GM19025 (cell line): ENCODE results near the gene TEX26.
"Not testable (repeated sequence)": the region's sequence is repeated elsewhere in the genome, so short reads cannot be mapped to it uniquely, and the experiment has no call there.

Experiments used
- ATAC-seq: cut with Tn5 transposase; IDR thresholded peaks from one replicate; pipeline ENCODE4 v1.9.1; 2021; ENCODE audit warnings: mild to moderate bottlenecking, low read depth, moderate library complexity; ENCODE audit not compliant: unreplicated experiment

The TEX26 gene

GRCh38 chr13:30918662-30919405 lies 13.6 kb upstream of the TEX26 start:
- no peak for ATAC-seq

- ATAC-seq, result no peak
Measured at GRCh38 chr13:30920162-30920909, 12.1 kb upstream of the TEX26 start.

GRCh38 chr13:30923418-30923817 lies 9.0 kb upstream of the TEX26 start:
- ATAC-seq, result no peak

- ATAC-seq, result no peak
Measured at GRCh38 chr13:30924721-30925120, 7.7 kb upstream of the TEX26 start.

- ATAC-seq, result no peak
Measured at GRCh38 chr13:30925429-30925828, 7.0 kb upstream of the TEX26 start.

GRCh38 chr13:30926781-30927180 lies 5.7 kb upstream of the TEX26 start:
- ATAC-seq, result no peak

- ATAC-seq, result not testable (repeated sequence)
Measured at GRCh38 chr13:30927188-30927587, 5.3 kb upstream of the TEX26 start.

GRCh38 chr13:30927595-30927994 lies 4.9 kb upstream of the TEX26 start:
- no peak for ATAC-seq

GRCh38 chr13:30928978-30929377 lies 3.5 kb upstream of the TEX26 start:
- ATAC-seq, result no peak

- no peak for ATAC-seq
Measured at GRCh38 chr13:30933354-30933670, 856 bp downstream of the TEX26 start.

GRCh38 chr13:30934381-30934780 lies 1.9 kb downstream of the TEX26 start:
- no peak for ATAC-seq

- ATAC-seq, result no peak
Measured at GRCh38 chr13:30934803-30935202, 2.3 kb downstream of the TEX26 start.

- no peak for ATAC-seq
Measured at GRCh38 chr13:30936971-30937370, 4.5 kb downstream of the TEX26 start.

- ATAC-seq, result no peak
Measured at GRCh38 chr13:30943881-30944280, 11.4 kb downstream of the TEX26 start.

- ATAC-seq, result no peak
Measured at GRCh38 chr13:30957258-30957943, 24.9 kb downstream of the TEX26 start.

- no peak for ATAC-seq
Measured at GRCh38 chr13:30959678-30960077, 27.2 kb downstream of the TEX26 start.

GRCh38 chr13:30963791-30964190 lies 31.3 kb downstream of the TEX26 start:
- no peak for ATAC-seq

GRCh38 chr13:30965380-30965779 lies 32.9 kb downstream of the TEX26 start:
- no peak for ATAC-seq

GRCh38 chr13:30966101-30966500 lies 33.6 kb downstream of the TEX26 start:
- no peak for ATAC-seq

GRCh38 chr13:30968846-30969245 lies 36.4 kb downstream of the TEX26 start:
- no peak for ATAC-seq

- no peak for ATAC-seq
Measured at GRCh38 chr13:30971575-30971974, 39.1 kb downstream of the TEX26 start.
